ENCODE measurements around the gene TTYH2.
A peak's percentile ranks its signal among the peaks of the same experiment; 100 is the strongest.
"Not testable (repeated sequence)": the region's sequence is repeated elsewhere in the genome, so short reads cannot be mapped to it uniquely, and the experiment has no call there.

TTYH2 gene

GRCh38 chr17:74212913-74213791, at the start of gene TTYH2:
TSS of gene TTYH2 (plus strand) at chr17:74213571. CDS start at chr17:74213588, 17 bp downstream.
- peak; percentile 75 to 81 for DNase-seq

GRCh38 chr17:74163836-74164235, 49.5 kb upstream of the TTYH2 start:
- DNase-seq = no peak

- no peak for DNase-seq
These were observed 48.8 kb upstream of the TTYH2 start for GRCh38 chr17:74164446-74165045.

- DNase-seq = no peak
These were observed 47.5 kb upstream of the TTYH2 start for GRCh38 chr17:74165797-74166365.

- no peak for DNase-seq
These were observed 42.4 kb upstream of the TTYH2 start for GRCh38 chr17:74170924-74171323.

GRCh38 chr17:74172700-74173099, 40.7 kb upstream of the TTYH2 start:
- DNase-seq = no peak

- peak; percentile 46 to 64 for DNase-seq
These were observed 36.8 kb upstream of the TTYH2 start for GRCh38 chr17:74176546-74177001.

GRCh38 chr17:74177018-74177450, 36.3 kb upstream of the TTYH2 start:
- DNase-seq = no peak

- no peak for DNase-seq
These were observed 33.8 kb upstream of the TTYH2 start for GRCh38 chr17:74179576-74179975.

GRCh38 chr17:74180336-74180735, 33.0 kb upstream of the TTYH2 start:
- no peak for DNase-seq

GRCh38 chr17:74181341-74181740, 32.0 kb upstream of the TTYH2 start:
- DNase-seq = no peak

- DNase-seq = no peak
These were observed 31.2 kb upstream of the TTYH2 start for GRCh38 chr17:74182041-74182723.

GRCh38 chr17:74183411-74183810, 30.0 kb upstream of the TTYH2 start:
- no peak for DNase-seq

GRCh38 chr17:74185571-74186185, 27.7 kb upstream of the TTYH2 start:
- DNase-seq = no peak

GRCh38 chr17:74186498-74186897, 26.9 kb upstream of the TTYH2 start:
- DNase-seq = no peak

- no peak for DNase-seq
These were observed 25.6 kb upstream of the TTYH2 start for GRCh38 chr17:74187761-74188160.

GRCh38 chr17:74188687-74189086, 24.7 kb upstream of the TTYH2 start:
- DNase-seq = not testable (repeated sequence)

- DNase-seq = no peak
These were observed 23.2 kb upstream of the TTYH2 start for GRCh38 chr17:74190154-74190553.

- no peak for DNase-seq
These were observed 22.5 kb upstream of the TTYH2 start for GRCh38 chr17:74190807-74191406.

GRCh38 chr17:74192950-74193781, 20.2 kb upstream of the TTYH2 start:
- no peak for DNase-seq

- no peak for DNase-seq
These were observed 18.7 kb upstream of the TTYH2 start for GRCh38 chr17:74194682-74195081.
